ENCODE measurements around the gene ATP11A. TPM values are rescaled to one million over a fixed set of nuclear protein-coding genes. Genes with fewer than 3 reads are reported as not detected.

ATP11A gene
- total and polyA plus RNA-seq, 2 donors (not counting 3 experiments of a cell fraction or from before 2014, with no cell fraction given): 16.5 to 88.1 TPM

DNA sequence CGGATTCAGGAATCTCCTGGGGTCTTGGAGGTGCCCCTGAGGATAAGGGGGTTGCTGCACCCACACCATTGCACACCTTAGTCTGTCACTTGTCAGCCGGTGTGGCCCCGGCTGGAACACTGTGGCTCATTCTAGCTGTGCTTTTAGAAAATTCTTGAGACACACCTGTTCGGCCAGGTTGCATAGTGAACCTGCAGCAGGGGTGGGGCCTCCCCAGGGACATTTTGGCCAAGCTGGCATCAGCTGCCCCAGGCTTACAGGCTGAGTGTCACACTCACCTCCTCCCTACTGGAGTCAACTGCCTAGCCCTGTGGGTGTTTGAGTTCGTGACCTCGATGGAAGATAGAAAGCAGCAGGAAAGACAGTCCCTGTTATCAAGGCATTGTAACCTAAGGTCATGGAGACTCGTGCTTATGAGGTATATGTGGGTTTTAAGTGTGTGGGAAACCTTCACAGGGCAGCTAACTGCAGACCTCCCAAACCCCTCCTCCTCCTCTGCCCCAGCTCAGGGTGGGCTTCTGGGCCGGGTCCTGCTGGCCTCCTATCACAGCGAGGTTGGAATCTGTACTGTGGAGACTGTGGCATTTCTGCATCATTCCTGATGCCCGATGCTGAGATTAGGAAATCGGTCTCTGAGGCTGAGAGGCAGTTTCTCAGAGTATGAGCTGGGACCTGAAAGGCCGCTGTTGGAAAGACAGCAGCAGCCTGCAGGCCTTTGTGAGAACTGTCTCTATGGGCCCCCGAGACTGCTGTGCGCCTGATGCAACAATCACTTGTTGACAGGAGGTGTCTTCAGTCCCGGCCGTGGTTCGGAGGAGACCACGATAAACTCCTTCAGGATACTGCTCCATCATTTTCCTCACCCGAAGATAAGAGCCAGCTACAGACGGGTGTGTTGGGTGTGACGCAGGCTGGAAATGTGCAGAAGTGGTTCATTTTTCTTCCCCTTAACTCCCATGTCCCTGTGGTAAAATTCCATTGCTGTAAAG is 72.2 kb downstream of the ATP11A start:
- H3K9ac ChIP-seq (replicated peaks; ENCODE audit: extremely low read depth, insufficient read depth, low read length): no peak overlapping the region
- H3K4me2 ChIP-seq (ENCODE audit: insufficient read depth, low read length): no peak overlapping the region
- dilution Hi-C loops (cut with MboI; ENCODE audit: extremely low pct_ligation_motif_present, low sequenced_read_pairs): no loop called here
- peaks cover 15% of the 10 kb centered on the region for H3K4me1 ChIP-seq (ENCODE audit: control insufficient read depth, extremely low read depth, insufficient read depth, low read length)
- H3K9me1 ChIP-seq (replicated peaks; ENCODE audit: control insufficient read depth, extremely low read depth, insufficient read depth, low read length): no peaks in the 10 kb centered on the region
- no peak overlapping the region for H2AFZ ChIP-seq (ENCODE audit: low read depth, low read length)
- ChIA-PET CTCF (interaction anchor here (1.0 to 1.7 kb wide), 3 partner anchors 36 to 121 kb away, joined by 3 to 5 read pairs (median 4); no protein-coding TSS in a partner anchor), POLR2A (no interaction called here)
- no peak for FAIRE-seq
- H3K79me2 ChIP-seq (ENCODE audit: control insufficient read depth, insufficient read depth, low read length): no peaks in the 10 kb centered on the region
- no peaks in the 10 kb centered on the region for H4K20me1 ChIP-seq (replicated peaks; ENCODE audit: control insufficient read depth, extremely low read depth, insufficient read depth, low read length)
- no TSS peak for BruUV-seq (replicated peaks)
- H3K4me3 ChIP-seq (replicated peaks in 1 of 3; ENCODE audit: insufficient read depth in 1 of 3, low read depth in 1 of 3, low read length in 3 of 3): no peak overlapping the region
- TF ChIP-seq EZH2 (IDR thresholded peaks at IDR 0.05; ENCODE audit: borderline replicate concordance, low read depth, low read length, severe bottlenecking): no peak
- TF ChIP-seq GATA2 (IDR thresholded peaks at IDR 0.05; ENCODE audit: insufficient read depth, insufficient read length, low read depth, low read length): no peak
- TF ChIP-seq JUN (IDR thresholded peaks at IDR 0.05; ENCODE audit: borderline replicate concordance, insufficient read depth, insufficient read length, low read depth): no peak
- no peak for TF ChIP-seq POLR2A (IDR thresholded peaks at IDR 0.05; ENCODE audit: low read depth, low read length)
- no peak for TF ChIP-seq MYC (IDR thresholded peaks at IDR 0.05; ENCODE audit: low read depth, low read length)
- TF ChIP-seq, protein P1, sequence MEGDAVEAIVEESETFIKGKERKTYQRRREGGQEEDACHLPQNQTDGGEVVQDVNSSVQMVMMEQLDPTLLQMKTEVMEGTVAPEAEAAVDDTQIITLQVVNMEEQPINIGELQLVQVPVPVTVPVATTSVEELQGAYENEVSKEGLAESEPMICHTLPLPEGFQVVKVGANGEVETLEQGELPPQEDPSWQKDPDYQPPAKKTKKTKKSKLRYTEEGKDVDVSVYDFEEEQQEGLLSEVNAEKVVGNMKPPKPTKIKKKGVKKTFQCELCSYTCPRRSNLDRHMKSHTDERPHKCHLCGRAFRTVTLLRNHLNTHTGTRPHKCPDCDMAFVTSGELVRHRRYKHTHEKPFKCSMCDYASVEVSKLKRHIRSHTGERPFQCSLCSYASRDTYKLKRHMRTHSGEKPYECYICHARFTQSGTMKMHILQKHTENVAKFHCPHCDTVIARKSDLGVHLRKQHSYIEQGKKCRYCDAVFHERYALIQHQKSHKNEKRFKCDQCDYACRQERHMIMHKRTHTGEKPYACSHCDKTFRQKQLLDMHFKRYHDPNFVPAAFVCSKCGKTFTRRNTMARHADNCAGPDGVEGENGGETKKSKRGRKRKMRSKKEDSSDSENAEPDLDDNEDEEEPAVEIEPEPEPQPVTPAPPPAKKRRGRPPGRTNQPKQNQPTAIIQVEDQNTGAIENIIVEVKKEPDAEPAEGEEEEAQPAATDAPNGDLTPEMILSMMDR (IDR thresholded peaks at IDR 0.05; ENCODE audit: extremely low read depth in 1 of 2, insufficient read depth in 1 of 2, low read depth in 1 of 2, low read length in 2 of 2): no peak
- TF ChIP-seq FOS (IDR thresholded peaks at IDR 0.05; ENCODE audit: borderline replicate concordance, insufficient read depth, low read length): no peak
- TF ChIP-seq, protein P2, sequence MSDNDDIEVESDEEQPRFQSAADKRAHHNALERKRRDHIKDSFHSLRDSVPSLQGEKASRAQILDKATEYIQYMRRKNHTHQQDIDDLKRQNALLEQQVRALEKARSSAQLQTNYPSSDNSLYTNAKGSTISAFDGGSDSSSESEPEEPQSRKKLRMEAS (IDR thresholded peaks at IDR 0.05; ENCODE audit: insufficient read depth, insufficient read length): no peak
- no peak for TF ChIP-seq POLR2AphosphoS5 (IDR thresholded peaks at IDR 0.05; ENCODE audit: insufficient read depth, low read depth, low read length)
- DNase-seq (ENCODE audit: low read depth, low spot score): no peak
- no peaks in the 10 kb centered on the region for H3K27me3 ChIP-seq (ENCODE audit: control insufficient read depth in 2 of 2, insufficient read depth in 2 of 2, low read length in 2 of 2)
- no peak overlapping the region for H3K27ac ChIP-seq (ENCODE audit: insufficient read depth, low read depth, low read length)
- intact Hi-C loops (cut with micrococcal nuclease): no loop called here
- no peaks in the 10 kb centered on the region for H3K36me3 ChIP-seq (ENCODE audit: control insufficient read depth in 2 of 2, extremely low read depth in 1 of 2, insufficient read depth in 2 of 2, low read length in 2 of 2)
- H3K9me3 ChIP-seq (replicated peaks; ENCODE audit: control insufficient read depth, insufficient read depth, low read length): no peaks in the 10 kb centered on the region

All from endothelial cell of umbilical vein (primary cell).